Forelimb muscle (tissue), 1 donor: Measurements from ENCODE around the gene PROSER2. TPM values are rescaled to one million over a fixed set of nuclear protein-coding genes. Genes with fewer than 3 reads are reported as not detected.

Source experiments
- DNase-seq: peaks from one replicate; pipeline ENCODE4 v3.0.0-alpha.2; 2013; ENCODE audit warnings: low read depth
- polyA plus RNA-seq: library from polyadenylated mRNA; unstranded; fragments of 120-200 nt; gene quantifications from one replicate; pipeline ENCODE4 v1.2.1, GENCODE V29; 2013; ENCODE audit not compliant: insufficient read length

The PROSER2 gene
- 4.7 TPM for polyA plus RNA-seq

GRCh38 chr10:11823122-11823988, at the start of gene PROSER2:
Gene PROSER2 (plus strand): TSS chr10:11823356. CDS start chr10:11852078, 28,722 bp downstream.
- no peak for DNase-seq

GRCh38 chr10:11773761-11774441, 49.3 kb upstream of the PROSER2 start:
- no peak for DNase-seq

GRCh38 chr10:11775412-11775811, 47.7 kb upstream of the PROSER2 start:
- DNase-seq: no peak

- no peak for DNase-seq
Observed at GRCh38 chr10:11776080-11776479, 47.1 kb upstream of the PROSER2 start.

GRCh38 chr10:11781114-11781513, 42.0 kb upstream of the PROSER2 start:
- no peak for DNase-seq

- peak; percentile 26 for DNase-seq
Observed at GRCh38 chr10:11782793-11783557, 40.2 kb upstream of the PROSER2 start.

- DNase-seq: no peak
Observed at GRCh38 chr10:11783558-11783865, 39.6 kb upstream of the PROSER2 start.

GRCh38 chr10:11787374-11787773, 35.8 kb upstream of the PROSER2 start:
- no peak for DNase-seq

GRCh38 chr10:11787846-11788245, 35.3 kb upstream of the PROSER2 start:
- no peak for DNase-seq

GRCh38 chr10:11789306-11789705, 33.9 kb upstream of the PROSER2 start:
- DNase-seq: no peak

- DNase-seq: no peak
Observed at GRCh38 chr10:11789956-11790355, 33.2 kb upstream of the PROSER2 start.

GRCh38 chr10:11793762-11794479, 29.2 kb upstream of the PROSER2 start:
- no peak for DNase-seq

GRCh38 chr10:11794566-11794965, 28.6 kb upstream of the PROSER2 start:
- no peak for DNase-seq

- DNase-seq: no peak
Observed at GRCh38 chr10:11795101-11795920, 27.8 kb upstream of the PROSER2 start.

GRCh38 chr10:11796474-11796873, 26.7 kb upstream of the PROSER2 start:
- peak; percentile 6 for DNase-seq

- no peak for DNase-seq
Observed at GRCh38 chr10:11797281-11797680, 25.9 kb upstream of the PROSER2 start.

GRCh38 chr10:11797847-11798633, 25.1 kb upstream of the PROSER2 start:
- no peak for DNase-seq

GRCh38 chr10:11798845-11799735, 24.1 kb upstream of the PROSER2 start:
- no peak for DNase-seq

- no peak for DNase-seq
Observed at GRCh38 chr10:11799736-11800080, 23.4 kb upstream of the PROSER2 start.
